ENCODE measurements around the gene SDCBP2.
"Not testable (repeated sequence)": the region's sequence is repeated elsewhere in the genome, so short reads cannot be mapped to it uniquely, and the experiment has no call there.

SDCBP2 gene

DNA sequence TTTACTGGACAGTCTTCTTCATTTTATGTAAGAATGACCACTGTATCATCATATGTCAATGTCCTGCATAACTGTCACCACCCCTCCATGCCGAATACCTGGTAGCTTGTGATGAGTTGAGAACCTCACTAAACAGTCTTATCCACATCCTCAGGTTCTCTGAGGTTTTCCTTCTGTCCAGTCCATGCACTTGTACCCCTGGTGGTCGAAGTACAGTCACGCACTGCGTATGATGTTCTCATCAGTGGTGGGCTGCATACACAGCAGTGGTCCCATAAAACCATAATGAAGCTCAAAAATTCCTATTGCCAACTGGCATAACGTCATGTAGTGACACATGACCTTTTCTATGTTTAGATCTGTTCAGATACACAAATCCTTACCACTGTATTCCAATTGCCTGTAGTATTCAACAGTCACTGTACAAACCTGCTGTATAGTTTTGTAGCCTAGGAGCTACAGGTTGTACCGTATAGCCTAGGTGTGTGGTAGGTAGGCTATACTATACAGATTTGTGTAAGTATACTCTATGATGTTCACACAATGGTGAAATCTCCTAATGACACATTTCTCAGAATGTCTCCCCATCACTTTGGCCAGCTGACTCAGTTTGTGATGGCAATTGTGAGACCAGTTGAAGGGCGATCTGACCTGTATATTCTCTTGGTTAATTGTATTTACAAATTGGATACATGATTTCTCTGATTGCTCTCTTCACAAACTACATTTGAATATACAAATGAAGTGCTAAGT, 31.3 kb upstream of the SDCBP2 start:
- DNase-seq (ENCODE audit: low read depth in 2 of 2) = no peak

DNA sequence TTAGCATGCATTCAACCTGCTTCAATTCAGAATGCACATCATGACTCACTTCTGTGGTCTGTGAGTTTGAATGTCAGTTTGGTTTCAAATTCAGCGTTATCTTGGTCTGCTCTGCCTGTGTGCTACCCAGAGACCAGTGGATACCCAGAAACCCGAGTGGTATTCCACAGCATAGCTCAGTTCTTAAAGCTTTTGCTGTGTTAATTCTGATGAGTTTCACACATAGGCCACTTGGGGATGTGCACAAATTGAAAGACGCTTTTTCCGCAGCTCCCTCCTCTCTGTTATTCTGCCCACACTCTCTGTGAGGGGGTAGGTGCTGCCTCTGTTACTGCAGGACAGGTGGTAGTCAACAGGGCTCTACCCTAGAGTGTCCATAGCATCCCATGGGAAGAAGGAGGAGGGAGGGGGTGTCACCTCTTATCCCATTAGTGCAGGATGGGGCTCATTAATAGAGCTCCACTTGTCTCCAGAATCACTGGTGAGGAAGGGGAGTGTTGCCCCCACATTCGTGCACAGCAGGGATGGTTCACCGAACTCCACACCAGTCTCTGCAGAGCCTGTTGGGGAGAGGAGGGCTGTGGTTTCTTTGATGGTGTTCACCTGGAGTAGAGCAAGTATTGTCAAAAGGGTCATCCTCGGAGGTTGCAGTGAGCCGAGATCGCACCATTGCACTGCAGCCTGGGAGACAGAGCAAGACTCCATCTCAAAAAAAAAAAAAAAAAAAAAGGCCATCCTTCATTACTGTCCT, 29.2 kb upstream of the SDCBP2 start:
- DNase-seq (ENCODE audit: low read depth in 2 of 2) = peak in 1 of 2 donors; percentile 29

DNA sequence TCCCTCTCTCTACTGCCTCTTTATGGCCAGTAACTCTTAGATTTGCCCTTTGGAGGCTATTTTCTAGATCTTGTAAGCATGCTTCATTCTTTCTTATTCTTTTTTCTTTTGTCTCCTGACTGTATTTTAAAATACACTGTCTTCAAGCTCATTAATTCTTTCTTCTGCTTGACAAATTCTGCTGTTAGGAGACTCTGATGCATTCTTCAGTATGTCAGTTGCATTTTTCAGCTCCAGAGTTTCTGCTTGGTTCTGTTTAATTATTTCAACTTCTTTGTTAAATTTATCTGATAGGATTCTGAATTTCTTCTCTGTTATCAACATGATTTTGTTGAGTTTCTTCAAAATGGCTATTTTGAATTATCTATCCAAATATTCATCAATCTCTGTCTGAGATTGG, 25.0 kb upstream of the SDCBP2 start:
- no peak for DNase-seq (ENCODE audit: low read depth in 2 of 2)

DNA sequence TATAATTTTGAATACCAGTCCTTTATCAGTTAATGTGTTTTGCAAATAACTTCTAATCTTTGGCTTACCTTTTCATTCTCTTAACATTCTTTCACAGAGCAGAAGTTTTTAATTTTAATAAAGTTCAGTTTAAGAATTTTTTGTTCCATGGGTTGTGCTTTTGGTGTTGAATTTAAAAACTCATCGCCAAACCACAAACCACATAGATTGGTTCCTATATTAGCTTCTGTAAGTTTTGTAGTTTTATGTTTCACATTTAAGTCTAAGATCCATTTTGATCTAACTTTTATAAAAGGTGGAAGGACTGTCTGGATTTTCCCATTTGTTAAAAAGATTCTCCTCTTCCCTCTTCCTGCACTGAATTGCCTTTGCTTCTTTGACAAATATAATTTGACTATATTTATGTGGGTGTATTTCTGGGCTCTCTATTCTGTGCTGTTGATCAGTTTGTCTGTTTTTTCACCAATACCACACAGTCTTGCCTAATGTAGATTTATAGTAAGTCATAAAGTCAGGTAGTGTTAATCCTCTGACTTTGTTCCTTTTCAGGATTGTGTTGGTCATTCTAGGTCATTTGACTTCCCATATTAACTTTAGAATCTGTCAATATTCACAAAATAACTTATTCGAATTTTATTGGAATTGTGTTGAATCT, 17.5 kb upstream of the SDCBP2 start:
- no peak for DNase-seq (ENCODE audit: low read depth in 2 of 2)

DNA sequence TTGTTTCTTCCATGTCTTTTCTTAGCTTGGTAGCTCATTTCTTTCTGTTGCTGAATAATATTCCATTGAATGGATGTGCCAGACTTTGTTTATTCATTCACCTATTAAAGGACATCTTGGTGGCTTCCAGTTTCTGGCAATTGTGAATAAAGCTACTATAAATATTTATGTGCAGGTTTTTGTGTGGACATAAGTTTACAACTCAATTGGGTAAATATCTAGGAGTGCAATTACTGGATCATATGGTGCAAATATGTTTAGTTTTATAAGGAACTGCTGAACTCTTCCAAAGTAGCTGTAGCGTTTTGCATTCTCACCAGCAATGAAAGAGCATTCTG, 16.8 kb upstream of the SDCBP2 start:
- no peak for DNase-seq (ENCODE audit: low read depth in 2 of 2)

DNA sequence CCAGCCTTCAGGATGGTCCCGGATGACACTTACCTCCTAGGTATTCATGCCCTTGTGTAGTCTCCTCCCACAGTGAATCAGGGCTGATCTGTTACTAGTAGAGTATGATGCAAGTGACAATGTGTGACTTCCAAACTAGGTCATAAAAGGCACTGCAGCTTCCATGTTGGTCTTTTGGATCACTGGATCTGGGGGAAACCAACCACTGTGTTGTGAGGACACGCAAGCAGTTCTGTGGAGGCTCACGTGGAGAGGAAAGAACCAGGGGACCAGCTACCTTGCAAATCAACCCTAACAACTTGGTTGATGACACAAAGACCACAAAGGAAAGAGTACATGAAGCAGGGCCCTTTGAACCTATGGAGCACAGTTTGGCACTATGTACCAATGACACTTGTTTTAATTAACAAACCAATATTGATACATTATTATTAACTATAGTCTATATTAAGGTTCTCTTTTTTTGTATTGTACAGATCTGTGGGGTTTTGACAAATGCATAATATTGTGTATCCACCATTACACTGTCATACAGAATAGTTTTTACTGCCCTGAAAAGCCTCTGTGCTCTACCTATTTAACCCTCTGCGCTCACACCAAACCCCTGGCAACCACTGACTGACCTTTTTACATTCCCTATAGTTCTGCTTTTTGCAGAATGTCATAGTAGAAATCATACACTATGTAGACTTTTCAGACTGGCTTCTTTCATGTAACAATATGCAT, 16.3 kb upstream of the SDCBP2 start:
- no peak for DNase-seq (ENCODE audit: low read depth in 2 of 2)

DNA sequence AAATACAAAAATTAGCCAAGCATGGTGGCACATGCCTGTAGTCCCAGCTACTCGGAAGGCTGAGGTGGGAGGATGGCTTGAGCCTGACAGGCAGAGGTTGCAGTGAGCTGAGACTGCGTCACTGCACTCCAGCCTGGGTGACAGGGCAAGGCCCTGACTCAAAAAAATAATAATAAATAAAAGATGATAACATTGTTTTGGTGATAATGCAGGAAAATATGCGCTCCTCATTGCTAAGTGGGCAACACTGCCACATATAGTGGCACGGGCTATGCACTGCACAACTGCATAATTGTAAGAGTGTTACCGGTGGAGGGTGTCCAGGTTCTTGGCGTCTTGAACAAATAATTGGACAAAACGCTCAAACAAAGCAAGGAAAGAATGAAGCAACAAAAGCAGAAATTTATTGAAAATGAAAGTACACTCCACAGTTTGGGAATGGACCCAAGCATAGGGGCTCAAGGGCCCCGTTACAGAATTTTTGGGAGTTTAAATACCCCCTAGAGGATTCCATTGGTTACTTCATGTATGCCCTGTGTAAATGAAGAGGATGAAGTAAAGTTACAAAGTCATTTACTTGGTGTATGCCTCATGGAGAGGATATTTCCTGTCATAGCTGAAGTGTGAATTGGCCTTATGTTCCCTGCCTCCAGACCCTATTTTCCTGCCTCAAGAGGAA, 14.6 kb upstream of the SDCBP2 start:
- DNase-seq (ENCODE audit: low read depth in 2 of 2) = not testable (repeated sequence)

DNA sequence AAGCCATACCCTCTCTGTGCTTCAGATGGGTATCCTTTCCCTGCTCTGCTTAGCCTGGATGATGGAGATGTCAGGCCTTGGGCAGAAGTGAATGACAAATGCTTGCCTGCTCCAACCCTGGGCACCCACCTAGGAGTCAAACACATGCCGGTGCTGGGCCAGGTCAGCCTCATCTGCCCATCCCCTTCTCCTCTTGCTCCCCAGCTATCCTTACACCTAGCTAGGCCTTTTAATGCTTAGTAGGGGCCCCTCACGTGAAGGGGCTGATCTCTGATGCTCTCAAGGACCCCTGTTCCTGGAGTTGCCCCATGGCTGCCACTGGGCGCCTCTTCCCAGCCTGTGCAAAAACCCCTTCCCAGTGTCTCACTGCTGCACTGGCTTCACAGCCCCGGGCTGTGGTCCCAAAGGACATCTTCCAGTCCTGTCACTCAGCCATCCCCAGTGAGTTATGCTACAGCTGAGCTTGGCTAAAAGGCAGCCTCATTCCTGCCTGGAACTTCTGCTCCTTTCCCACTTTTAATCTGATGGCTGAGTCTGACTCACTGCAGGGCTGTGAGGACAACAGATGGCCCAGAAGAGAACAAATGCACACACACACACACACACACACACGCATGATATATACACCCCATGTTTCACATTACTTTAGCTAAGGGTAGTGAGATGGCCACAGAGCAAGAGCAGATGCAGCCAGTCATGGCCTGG, 12.8 kb upstream of the SDCBP2 start:
- DNase-seq (ENCODE audit: low read depth in 2 of 2) = no peak

DNA sequence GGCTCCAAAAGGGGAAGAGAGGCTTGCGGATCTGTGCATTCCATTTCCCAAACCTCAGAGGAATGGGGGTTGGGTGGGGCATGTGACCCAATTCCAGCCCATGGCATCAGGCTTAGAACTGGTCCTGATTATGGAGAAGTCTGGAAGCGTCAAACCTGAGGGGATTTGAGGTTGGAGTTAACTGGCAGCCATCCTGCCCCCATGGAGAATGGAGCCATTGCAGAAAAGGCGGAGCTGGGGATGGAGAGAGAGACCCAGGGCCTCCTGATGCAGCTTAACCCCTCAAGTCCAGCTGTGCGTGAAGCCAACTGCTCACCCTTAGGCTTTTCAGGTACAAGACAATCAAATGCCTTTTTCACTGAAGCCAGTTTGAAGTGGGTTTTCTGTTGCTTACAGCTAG, 9.9 kb upstream of the SDCBP2 start:
- DNase-seq (ENCODE audit: low read depth in 2 of 2) = no peak

DNA sequence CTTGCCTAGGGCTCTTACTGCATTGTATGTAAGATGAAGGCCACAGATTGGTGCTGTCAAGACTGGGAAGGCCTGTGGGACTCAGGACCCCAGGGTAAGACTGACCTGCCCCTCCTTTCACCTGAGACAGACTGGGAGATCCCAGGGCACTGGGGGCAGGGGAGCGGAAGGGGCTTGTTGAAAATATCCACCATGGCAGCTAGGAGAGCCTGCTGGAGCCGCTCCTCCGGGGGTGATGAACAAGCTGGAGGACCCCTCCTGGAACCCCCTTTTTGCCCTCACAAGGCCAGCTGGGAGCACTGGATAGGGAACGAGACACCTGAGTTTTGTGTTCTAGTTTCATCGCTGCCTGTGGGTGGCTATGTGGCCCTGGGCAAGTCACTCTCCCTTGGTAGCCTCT, 9.2 kb upstream of the SDCBP2 start:
- DNase-seq (ENCODE audit: low read depth in 2 of 2) = no peak

DNA sequence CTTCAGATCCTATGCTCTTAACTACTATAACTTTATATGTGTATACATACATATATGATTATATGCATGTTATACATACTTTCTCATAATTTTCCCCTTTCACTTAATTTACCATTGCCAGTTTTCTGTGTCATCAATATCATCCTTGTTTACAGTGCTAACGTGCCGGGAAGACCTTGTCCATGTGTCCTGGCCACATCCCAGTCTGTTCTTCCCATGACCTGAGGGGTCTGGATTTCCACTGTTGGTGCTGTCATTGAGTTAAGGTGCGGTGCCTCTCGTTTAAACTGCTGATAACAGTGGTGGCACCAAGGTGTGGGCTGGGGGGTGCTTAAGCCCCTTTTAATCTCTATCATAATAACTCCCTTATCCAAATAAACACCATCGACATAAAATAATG, 8.5 kb upstream of the SDCBP2 start:
- no peak for DNase-seq (ENCODE audit: low read depth in 2 of 2)

DNA sequence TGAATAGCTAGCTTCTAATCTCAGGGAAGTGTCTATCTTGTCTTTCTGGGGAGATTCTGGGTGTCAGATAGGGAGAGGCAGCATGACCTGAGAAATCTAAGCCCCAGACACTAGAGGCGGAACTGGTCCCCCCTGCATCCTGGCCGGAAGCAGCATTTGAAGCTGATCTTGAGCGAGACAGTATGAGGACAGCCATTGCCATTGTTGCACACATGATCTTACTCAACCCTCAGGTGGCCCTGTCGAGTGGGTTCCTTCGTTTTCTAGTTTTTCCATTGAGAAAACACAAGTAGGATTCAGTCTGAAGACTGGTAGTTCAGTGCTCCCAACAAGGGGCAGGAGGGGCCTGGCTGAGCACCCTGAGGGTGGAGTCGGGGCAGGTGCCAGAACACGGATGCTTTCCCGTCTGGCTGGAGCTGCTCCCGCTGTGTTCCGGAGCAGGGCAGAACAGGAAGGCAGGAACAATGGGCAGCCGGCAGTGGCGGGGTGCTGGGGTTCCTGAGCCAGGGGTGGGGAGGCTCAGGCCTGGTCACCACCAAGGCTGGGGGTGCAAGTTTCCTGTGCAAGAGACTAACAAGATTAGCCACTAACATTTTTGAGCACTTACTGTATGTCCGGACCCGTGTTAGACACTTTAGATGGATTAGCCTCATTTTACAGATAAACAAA, 7.9 kb upstream of the SDCBP2 start:
- DNase-seq (ENCODE audit: low read depth in 2 of 2) = no peak

DNA sequence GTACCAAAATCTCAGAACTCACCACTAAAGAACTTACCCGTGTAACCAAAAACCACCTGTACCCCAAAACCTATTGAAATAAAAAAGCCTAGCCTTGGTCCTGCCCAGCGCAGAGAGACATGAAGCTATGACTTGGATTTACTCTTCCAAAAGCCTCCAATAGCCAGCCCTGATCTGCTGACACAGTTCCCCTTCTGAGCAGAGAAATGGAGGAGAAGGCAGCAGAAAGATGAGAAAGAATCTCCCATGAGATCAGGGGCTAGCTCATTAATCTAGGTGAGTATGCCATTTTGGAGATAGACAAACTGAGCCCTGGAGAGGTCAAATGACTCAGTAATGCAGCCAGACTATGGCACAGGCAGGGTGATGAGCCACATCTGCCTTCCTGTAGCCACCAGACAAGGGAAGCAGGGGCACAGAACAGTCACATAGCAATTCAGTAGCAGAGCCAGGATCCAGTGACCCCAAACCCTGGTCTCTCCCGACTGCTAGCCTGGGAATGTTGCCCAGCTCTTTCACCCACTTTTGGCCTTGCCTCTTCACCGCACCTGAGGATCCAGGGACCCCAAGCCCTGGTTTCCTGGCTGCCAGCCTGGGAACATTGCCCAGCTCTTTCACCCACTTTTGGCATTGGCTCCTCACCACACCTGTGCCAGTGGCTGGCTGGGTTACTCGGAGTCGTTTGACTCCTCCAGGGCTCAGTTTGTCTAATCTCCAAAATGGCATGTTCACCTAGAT, 7.2 kb upstream of the SDCBP2 start:
- DNase-seq (ENCODE audit: low read depth in 2 of 2) = no peak

DNA sequence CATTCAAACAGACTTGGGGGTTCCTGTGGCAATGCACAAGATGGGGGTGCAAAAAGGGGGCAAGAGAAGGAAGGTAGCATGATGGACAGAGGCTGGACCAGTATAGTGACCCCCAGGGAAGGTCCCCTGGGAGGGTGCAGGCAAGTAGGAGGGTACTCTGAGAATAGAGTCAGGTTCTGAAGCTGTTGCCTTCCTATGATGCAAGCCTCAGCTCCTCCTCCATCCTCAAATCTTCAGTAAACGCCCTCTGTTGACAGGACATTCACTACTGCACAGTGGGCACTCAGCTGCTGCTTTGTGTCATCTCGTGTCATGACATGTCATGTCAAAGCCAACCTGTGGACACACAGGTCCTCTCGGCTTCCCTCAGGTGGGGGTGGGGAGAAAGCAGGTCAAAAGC, 5.8 kb upstream of the SDCBP2 start:
- no peak for DNase-seq (ENCODE audit: low read depth in 2 of 2)

DNA sequence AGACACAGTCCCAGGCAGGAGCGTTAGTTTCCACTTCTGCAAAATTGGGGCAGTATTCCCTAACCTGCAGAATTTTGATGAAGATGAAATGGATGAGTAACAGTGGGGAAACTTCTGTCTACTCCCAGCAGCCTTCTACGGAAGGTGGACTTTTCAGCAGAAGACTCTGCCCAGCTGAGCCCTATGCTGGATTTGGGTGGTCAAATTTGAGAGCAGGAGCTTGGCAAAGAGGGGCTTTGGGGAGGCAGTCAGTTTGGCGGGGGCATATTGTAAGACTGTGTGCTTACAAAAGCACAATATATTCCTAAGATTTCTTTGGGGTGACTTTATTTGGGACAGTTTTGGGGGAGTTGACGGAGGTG, 5.4 kb upstream of the SDCBP2 start:
- no peak for DNase-seq (ENCODE audit: low read depth in 2 of 2)

DNA sequence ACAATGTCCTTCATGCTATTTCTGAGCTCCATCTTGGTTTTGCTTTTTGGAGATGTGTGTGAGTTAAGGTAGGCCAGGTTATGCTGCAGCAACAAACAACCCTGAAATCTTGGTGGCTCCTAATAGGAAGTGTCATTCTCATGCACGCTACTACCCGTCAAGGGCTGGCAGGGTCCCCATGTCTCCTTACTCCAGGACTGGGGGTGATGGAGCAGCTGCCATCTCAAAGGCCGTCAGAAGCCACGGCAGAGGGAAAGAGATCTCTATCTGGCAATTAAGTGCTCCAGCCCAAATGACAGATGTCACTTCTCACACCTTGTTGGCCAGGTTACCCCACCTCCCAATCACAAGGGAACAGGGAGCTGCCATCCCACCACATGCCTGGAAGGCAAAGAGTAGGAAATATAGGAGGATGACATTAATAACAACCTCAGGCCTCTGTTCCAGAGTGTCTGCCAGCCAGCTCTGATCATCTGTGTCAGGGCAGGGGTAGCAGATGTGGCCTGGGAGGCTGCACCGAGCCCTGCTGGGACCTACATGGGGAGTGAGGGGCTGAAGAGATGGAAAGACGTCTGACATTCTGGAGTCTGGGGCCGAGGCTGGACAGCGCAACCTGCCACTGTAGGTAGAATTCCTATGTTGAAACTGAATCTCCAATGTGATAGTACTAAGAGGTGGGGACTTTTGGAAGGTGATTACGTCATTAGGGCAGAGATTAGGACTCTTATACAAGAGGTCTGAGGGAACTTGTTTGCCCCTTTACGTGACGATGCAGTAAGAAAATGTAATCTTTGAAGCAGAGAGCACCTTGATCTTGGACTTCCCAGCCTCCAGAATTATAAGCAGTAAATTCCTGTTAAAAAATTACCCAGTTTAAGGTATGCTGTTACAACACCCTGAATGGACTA, 4.8 kb upstream of the SDCBP2 start:
- DNase-seq (ENCODE audit: low read depth in 2 of 2) = no peak

DNA sequence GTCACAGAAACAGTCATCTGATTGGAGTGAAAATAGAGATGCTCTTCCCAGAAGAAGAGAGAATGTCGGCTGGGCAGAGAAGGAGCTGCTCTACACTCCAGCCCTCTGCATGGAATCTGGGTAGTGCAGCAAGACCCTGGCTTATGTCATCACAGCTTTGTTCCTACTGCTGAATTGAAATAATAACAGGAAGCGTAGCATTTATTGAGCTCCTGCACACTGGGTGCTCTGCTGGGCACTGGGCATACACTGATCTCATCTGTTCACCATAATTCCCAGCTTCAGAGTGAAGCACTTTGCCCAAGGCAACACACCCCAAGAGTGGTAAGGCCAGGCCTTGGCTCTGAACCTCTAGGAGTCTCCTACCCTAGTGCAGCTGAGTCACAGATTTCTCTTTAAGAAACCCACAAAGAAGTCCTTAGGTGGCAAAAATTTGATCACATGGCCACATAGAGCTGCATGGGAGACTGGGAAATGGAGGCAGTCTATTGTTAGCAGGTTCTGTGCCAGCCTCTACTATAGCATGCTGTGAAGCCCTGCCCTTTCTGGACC, 3.9 kb upstream of the SDCBP2 start:
- no peak for DNase-seq (ENCODE audit: low read depth in 2 of 2)

DNA sequence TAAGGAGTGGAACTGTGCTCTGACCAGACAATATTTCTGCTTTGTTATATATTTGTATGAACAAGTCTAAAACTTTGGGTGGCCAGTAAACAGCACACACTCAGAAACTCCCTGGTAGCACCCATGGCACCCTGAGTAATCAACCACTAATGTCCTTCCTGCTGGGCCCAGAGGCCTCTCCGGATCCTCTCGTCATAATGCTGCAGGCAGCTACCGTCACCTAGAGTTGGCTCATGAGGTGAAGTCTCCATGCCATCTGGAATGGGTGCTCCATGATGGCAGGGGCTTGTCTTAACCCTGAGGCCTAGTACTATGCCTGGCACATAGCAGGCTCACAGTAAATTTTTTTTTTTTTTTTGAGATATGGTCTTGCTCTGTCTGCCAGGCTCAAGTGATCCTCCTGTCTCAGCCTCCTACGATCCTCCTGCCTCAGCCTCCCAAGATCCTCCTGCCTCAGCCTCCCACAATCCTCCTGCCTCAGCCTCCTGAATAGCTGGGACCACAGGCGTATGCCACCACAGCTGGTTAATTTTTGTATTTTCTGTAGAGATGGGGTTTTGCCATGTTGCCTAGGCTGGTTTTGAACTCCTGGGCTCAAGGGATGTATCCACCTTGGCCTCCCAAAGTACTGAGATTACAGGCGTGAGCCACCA, 3.0 kb upstream of the SDCBP2 start:
- DNase-seq (ENCODE audit: low read depth in 2 of 2) = no peak

Data from stimulated activated CD4-positive, alpha-beta T cell treated with anti-CD3 and anti-CD28 coated beads, Interleukin-4, amount 100 ng/mL, for 48 hours (primary cell).